Uterus (tissue), 4 donors: ENCODE data around the gene SLC6A8. TPM values are rescaled to one million over a fixed set of nuclear protein-coding genes. Genes with fewer than 3 reads are reported as not detected.
"Not testable (repeated sequence)": the region's sequence is repeated elsewhere in the genome, so short reads cannot be mapped to it uniquely, and the experiment has no call there.

ENCODE experiments used
- DNase-seq, 2 donors: peaks; one replicate each; pipeline ENCODE4 v3.0.0-alpha.2; 2019 to 2020
- H3K27ac ChIP-seq, 2 donors: fragments of 200-600 bp; sonication (generic); 1 replicate in 1 of 2; 2 replicates in 1 of 2; pipeline ENCODE4 v1.5.1; 2016 to 2018
- H3K27me3 ChIP-seq, 2 donors: fragments of 200-600 bp; sonication (generic); one replicate each; pipeline ENCODE4 v1.5.1; 2018 to 2019; ENCODE audit warnings: control low read depth in 1 of 2
- H3K36me3 ChIP-seq, 2 donors: fragments of 200-600 bp; sonication (generic); one replicate each; pipeline ENCODE4 v1.5.1; 2019; ENCODE audit warnings: control low read depth in 1 of 2
- H3K4me1 ChIP-seq, 2 donors: fragments of 200-600 bp; sonication (generic); one replicate each; pipeline ENCODE4 v1.5.1; 2018 to 2019; ENCODE audit warnings: control low read depth in 1 of 2
- H3K4me3 ChIP-seq, 2 donors: fragments of 200-600 bp; sonication (generic); 1 replicate in 1 of 2; 2 replicates in 1 of 2; pipeline ENCODE4 v1.5.1; 2018 to 2019; ENCODE audit warnings: mild to moderate bottlenecking in 1 of 2
- H3K9me3 ChIP-seq, 2 donors: fragments of 200-600 bp; sonication (generic); one replicate each; pipeline ENCODE4 v1.5.1; 2019; ENCODE audit warnings: control low read depth in 1 of 2
- POLR2A ChIP-seq, 2 donors: fragments of 450-650 bp; IDR thresholded peaks; one replicate each; pipeline ENCODE4 v1.6.1; 2016; ENCODE audit warnings: antibody characterized with exemption in 2 of 2, mild to moderate bottlenecking in 1 of 2, moderate library complexity in 1 of 2
- intact Hi-C: fragments of 100-400 bp; cut with DNase I; formaldehyde crosslinking; loops from one replicate; pipeline ENCODE4 v1.15.1; 2023; ENCODE audit warnings: low total_unique reads
- small RNA-seq: library from RNA; depleted of rRNA; stranded (forward); fragments of <200 nt; gene quantifications from one replicate; pipeline ENCODE3, GENCODE V24; 2016
- total RNA-seq, 4 donors: library from RNA; depleted of rRNA in 3 of 4; stranded (reverse); fragments of >200 nt in 3 of 4; gene quantifications; one replicate each; pipeline versions ENCODE4 v1.1.0 to v1.2.4, GENCODE V29; 2014 to 2023
- TF ChIP-seq, protein P1 (sequence below), 4 experiments: fragments of 200-600 bp in 2 of 4; fragments of 450-650 bp in 2 of 4; sonication (generic) in 2 of 4; IDR thresholded peaks; one replicate each; pipeline ENCODE4 v1.5.1; 2016 to 2019; ENCODE audit warnings: antibody characterized with exemption in 4 of 4, mild to moderate bottlenecking in 2 of 4, moderate library complexity in 1 of 4
- donor health status: DM: yes; HTN: yes; CAD: no.

The SLC6A8 gene
- total RNA-seq, 4 donors from 2014 or later: 4.7 to 40.3 (median 11.2) TPM

DNA sequence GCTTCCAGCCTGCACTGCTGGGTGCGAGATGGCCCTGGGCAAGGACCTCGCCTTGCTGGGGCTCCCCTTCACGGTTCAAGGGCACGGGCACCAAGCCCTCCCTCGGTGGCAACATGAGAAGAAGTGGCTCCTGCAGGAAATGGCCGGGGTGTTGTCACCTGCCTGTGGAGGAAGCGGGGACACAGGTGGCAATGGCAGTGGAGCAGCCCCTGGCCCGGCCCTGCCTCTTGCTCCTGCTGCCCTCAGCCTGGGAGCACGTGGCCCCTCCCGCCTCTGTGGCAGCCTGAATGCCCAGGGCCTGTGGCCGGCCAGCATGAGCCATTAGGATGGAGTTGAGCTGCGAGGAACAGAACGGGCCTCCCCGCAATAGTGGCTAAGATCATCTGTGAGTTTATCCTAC is 53.7 kb downstream of the SLC6A8 start:
- Histone ChIP-seq H3K27me3 (no peaks in the 10 kb centered on the region), H3K36me3 (no peaks in the 10 kb centered on the region), H3K4me1 (no peaks in the 10 kb centered on the region), H3K4me3 (no peak overlapping the region), H3K27ac (peak overlapping the region in 1 of 2 donors; percentile 54), H3K9me3 (no peaks in the 10 kb centered on the region)
- DNase-seq: no peak
- intact Hi-C loops: no loop called here
- no peak for TF ChIP-seq POLR2A (IDR thresholded peaks at IDR 0.05)
- TF ChIP-seq, protein P1, sequence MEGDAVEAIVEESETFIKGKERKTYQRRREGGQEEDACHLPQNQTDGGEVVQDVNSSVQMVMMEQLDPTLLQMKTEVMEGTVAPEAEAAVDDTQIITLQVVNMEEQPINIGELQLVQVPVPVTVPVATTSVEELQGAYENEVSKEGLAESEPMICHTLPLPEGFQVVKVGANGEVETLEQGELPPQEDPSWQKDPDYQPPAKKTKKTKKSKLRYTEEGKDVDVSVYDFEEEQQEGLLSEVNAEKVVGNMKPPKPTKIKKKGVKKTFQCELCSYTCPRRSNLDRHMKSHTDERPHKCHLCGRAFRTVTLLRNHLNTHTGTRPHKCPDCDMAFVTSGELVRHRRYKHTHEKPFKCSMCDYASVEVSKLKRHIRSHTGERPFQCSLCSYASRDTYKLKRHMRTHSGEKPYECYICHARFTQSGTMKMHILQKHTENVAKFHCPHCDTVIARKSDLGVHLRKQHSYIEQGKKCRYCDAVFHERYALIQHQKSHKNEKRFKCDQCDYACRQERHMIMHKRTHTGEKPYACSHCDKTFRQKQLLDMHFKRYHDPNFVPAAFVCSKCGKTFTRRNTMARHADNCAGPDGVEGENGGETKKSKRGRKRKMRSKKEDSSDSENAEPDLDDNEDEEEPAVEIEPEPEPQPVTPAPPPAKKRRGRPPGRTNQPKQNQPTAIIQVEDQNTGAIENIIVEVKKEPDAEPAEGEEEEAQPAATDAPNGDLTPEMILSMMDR (IDR thresholded peaks at IDR 0.05): no peak

DNA sequence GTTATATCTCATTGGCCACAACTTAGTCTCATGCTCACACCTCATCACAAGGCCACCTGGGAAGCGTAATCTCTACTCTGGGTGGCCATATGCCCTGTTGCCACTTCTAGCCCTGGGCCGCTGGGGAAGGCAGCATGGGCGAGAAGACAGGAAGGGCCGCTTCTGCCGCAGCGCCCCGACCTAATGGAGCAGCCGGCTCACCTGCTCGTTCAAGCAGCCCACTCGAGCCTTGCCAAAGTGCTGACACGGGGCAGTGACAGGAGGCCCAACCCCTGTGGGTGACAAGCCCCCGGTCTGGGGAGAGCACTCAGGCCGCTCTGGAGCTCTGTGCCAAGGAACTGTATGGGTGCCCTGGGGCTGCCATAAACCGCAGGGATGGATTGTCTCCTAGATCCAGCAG is 54.4 kb downstream of the SLC6A8 start:
- intact Hi-C loops, H3K4me1 ChIP-seq, H3K4me3 ChIP-seq, H3K27me3 ChIP-seq, DNase-seq, H3K36me3 ChIP-seq, H3K9me3 ChIP-seq: not testable (repeated sequence)
- peak overlapping the region; percentile 21 to 54 for H3K27ac ChIP-seq

DNA sequence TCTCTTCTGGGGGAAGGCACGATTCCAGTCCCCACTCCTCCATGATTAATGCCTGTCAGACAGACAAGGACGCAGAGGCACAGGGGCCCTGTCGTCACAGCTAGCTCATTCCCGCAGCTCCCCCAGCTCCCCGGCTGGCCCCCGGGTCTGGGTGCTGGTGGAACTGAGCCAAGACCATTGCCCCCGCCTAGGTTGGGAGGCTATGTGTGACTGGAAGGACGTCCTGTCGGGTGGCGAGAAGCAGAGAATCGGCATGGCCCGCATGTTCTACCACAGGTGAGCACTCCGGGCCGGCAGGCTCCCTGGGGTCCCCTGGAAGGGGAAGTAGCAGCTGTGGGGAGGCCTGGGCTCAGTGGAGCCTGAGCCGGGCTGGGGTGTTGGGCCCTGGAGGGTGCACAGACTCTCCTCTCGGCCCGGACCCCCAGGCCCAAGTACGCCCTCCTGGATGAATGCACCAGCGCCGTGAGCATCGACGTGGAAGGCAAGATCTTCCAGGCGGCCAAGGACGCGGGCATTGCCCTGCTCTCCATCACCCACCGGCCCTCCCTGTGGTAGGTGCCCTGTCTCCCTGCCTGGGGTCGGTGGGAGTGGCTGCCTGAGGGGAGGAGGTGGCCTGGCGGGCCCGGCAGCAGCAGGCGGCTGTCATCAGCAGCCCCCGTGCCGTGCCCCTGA is 55.2 kb downstream of the SLC6A8 start:
- Histone ChIP-seq H3K4me3 (peak overlapping the region in 1 of 2 donors; percentile 9), H3K27ac (peak overlapping the region; percentile 45 to 74)
- H3K4me1 ChIP-seq, H3K36me3 ChIP-seq, intact Hi-C loops, H3K9me3 ChIP-seq, H3K27me3 ChIP-seq, DNase-seq: not testable (repeated sequence)

DNA sequence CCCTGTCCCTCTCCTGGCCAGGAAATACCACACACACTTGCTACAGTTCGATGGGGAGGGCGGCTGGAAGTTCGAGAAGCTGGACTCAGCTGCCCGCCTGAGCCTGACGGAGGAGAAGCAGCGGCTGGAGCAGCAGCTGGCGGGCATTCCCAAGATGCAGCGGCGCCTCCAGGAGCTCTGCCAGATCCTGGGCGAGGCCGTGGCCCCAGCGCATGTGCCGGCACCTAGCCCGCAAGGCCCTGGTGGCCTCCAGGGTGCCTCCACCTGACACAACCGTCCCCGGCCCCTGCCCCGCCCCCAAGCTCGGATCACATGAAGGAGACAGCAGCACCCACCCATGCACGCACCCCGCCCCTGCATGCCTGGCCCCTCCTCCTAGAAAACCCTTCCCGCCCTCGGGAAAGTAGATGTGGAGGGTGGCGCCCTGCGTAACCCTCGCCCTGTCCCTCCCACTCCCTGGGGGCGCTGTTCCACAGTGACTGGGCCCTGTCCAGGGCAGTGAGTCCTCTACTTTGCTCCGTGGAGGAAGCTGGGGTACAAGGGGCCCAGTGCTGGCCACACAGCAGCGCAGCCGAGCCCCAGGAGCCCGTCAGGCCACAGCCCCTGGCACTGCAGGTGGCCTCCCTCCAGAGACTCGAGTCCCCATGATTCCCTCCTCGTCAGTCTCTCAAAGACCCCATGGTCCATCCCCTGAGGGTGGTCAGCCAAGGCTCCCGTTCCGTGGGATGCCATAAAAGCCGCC is 55.9 kb downstream of the SLC6A8 start:
- Histone ChIP-seq H3K4me3 (peak overlapping the region; percentile 2 to 9), H3K27ac (peak overlapping the region; percentile 45 to 75)
- peak; percentile 79 to 86 for DNase-seq
- intact Hi-C loops, H3K9me3 ChIP-seq, H3K36me3 ChIP-seq, H3K4me1 ChIP-seq, H3K27me3 ChIP-seq: not testable (repeated sequence)

DNA sequence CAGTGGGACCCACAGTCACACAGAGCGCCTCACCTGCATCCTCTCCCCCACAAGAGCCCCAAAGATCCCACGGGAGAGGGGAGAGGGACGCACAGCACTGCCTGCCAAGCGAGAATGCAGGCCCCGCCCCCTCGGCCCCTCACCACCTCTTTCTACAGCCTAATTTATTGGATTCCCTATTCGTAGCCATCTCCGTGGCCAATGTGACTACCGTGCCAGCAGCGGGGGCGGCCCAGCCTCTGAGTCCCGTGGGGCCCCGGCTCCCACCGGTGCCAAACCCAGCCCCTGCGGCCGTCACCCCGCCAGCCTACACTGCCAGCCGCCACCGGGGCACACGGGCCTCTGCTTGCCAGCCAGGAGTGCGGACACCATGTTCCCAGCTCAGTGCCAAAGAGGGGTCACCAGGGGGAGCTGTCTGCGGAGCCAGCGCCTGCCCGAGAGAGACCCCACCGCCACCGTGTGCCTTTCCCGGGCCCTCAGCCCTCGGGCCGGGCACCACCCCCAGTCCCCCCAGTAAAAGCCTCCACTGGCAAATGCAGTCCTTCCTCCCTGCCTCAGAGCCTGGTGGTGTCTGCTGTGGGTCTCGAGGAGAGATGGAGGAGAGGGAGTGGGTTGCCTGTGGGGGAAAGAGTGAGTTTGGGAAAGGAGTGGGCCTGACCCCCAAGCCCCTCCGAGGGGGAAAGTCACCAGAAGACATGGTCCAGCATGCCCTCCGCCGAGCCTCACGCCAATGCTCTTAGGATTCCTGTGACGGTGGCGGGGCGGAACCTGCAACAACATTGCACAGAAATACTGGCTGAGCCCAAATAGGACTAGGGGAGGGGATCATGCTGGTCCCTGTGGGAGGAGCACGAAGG is 56.7 kb downstream of the SLC6A8 start:
- peak in 1 of 2 donors; percentile 45 for DNase-seq
- TF ChIP-seq POLR2A (IDR thresholded peaks at IDR 0.05): no peak
- TF ChIP-seq, protein P1 (IDR thresholded peaks at IDR 0.05): no peak
- H3K9me3 ChIP-seq: no peaks in the 10 kb centered on the region
- intact Hi-C loops: no loop called here
- H3K36me3 ChIP-seq: no peaks in the 10 kb centered on the region
- H3K27me3 ChIP-seq: no peaks in the 10 kb centered on the region
- H3K4me1 ChIP-seq: no peaks in the 10 kb centered on the region
- H3K27ac ChIP-seq: peak overlapping the region; percentile 27 to 75
- H3K4me3 ChIP-seq: peak overlapping the region; percentile 2

DNA sequence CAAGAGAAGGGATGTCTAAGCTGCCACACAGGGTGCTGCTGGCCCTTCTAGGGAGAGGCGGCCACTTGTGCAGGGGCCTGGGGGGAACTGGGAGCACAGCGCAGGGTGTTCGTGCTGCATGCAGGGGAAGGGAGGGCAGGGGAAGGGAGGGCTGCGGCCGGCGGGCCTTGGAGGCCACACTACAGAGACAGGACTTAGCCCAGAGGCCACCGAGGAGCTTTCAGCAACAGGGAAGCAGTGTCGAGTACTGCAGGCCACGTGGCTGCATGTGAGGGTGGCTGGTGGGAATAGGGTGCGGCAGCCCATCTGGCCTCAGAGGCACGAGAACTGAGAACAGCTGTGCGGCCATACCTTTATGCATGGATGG is 57.3 kb downstream of the SLC6A8 start:
- H3K4me3 ChIP-seq, H3K27me3 ChIP-seq, H3K9me3 ChIP-seq, H3K36me3 ChIP-seq, H3K4me1 ChIP-seq, DNase-seq, intact Hi-C loops, H3K27ac ChIP-seq: not testable (repeated sequence)

Small RNA genes within 50 kb of the gene (small RNA-seq; reads per million reads assigned to genes)
- not detected for gene RN7SL687P

Other genes with a start within 250 kb of the SLC6A8 start
- 1 to 10 TPM in 3 of 4 donors, not detected in 1; 1.4 to 3.2 (median 2.9) TPM for gene TREX2, start 241.9 kb upstream of the SLC6A8 start, total RNA-seq
- 10 to 100 TPM in 3 of 4 donors, 1 to 10 TPM in 1; 5.1 to 34.4 (median 27.1) TPM for gene HAUS7, start 217.3 kb upstream of the SLC6A8 start, total RNA-seq
- 10 to 100 TPM; 36.8 to 91.5 (median 50.0) TPM for gene BGN, start 192.9 kb upstream of the SLC6A8 start, total RNA-seq
- 1 to 10 TPM in 1 of 4 donors, under 1 TPM in 1, not detected in 2; 0.09 to 3.5 TPM for gene ATP2B3, start 170.3 kb upstream of the SLC6A8 start, total RNA-seq
- 10 to 100 TPM; 14.9 to 94.5 (median 29.3) TPM for gene CCNQ, start 88.8 kb upstream of the SLC6A8 start, total RNA-seq
- under 1 TPM in 1 of 4 donors, not detected in 3; 0.21 TPM for gene DUSP9, start 40.7 kb upstream of the SLC6A8 start, total RNA-seq
- gene PNCK, start 14.1 kb upstream of the SLC6A8 start, total RNA-seq: 1 to 10 TPM in 3 of 4 donors, not detected in 1; 1.8 to 8.5 (median 5.9) TPM
- gene BCAP31, start 36.5 kb downstream of the SLC6A8 start, total RNA-seq: 100 to 1,000 TPM in 2 of 4 donors, 10 to 100 TPM in 2; 86.6 to 177 (median 102) TPM
- gene ABCD1, start 36.9 kb downstream of the SLC6A8 start, total RNA-seq: 10 to 100 TPM in 3 of 4 donors, 1 to 10 TPM in 1; 2.9 to 24.9 (median 13.1) TPM
- gene PLXNB3, start 76.3 kb downstream of the SLC6A8 start, total RNA-seq: 10 to 100 TPM in 1 of 4 donors, 1 to 10 TPM in 3; 1.5 to 50.7 (median 5.1) TPM
- 10 to 100 TPM in 1 of 4 donors, 1 to 10 TPM in 2, under 1 TPM in 1; 0.76 to 13.8 (median 5.5) TPM for gene SRPK3, start 93.1 kb downstream of the SLC6A8 start, total RNA-seq
- gene IDH3G, start 106.4 kb downstream of the SLC6A8 start, total RNA-seq: 10 to 100 TPM; 48.4 to 88.5 (median 67.2) TPM
- 100 to 1,000 TPM in 2 of 4 donors, 10 to 100 TPM in 2; 26.9 to 633 (median 103) TPM for gene SSR4, start 106.7 kb downstream of the SLC6A8 start, total RNA-seq
- gene PDZD4, start 142.6 kb downstream of the SLC6A8 start, total RNA-seq: 10 to 100 TPM in 3 of 4 donors, 1 to 10 TPM in 1; 2.6 to 21.3 (median 16.8) TPM
- gene L1CAM, start 198.2 kb downstream of the SLC6A8 start, total RNA-seq: 1 to 10 TPM in 2 of 4 donors, under 1 TPM in 1, not detected in 1; 0.26 to 5.1 (median 2.8) TPM
- gene AVPR2, start 216.7 kb downstream of the SLC6A8 start, total RNA-seq: 1 to 10 TPM in 2 of 4 donors, under 1 TPM in 1, not detected in 1; 0.35 to 5.2 (median 4.4) TPM
- gene ARHGAP4, start 238.3 kb downstream of the SLC6A8 start, total RNA-seq: 10 to 100 TPM in 2 of 4 donors, 1 to 10 TPM in 2; 5.1 to 28.3 (median 15.8) TPM
- gene NAA10, start 247.1 kb downstream of the SLC6A8 start, total RNA-seq: 100 to 1,000 TPM in 2 of 4 donors, 10 to 100 TPM in 2; 37.9 to 198 (median 109) TPM